Naive thymus-derived CD8-positive, alpha-beta T cell (primary cell): ENCODE results near the gene TNRC6A. TPM values are rescaled to one million over a fixed set of nuclear protein-coding genes. Genes with fewer than 3 reads are reported as not detected.

Source experiments
- ATAC-seq, 2 donors: fragments of 150-1000 bp; cut with Tn5 transposase in 1 of 2; sonication (Bioruptor Pico), chemical (Tn5 transposase) in 1 of 2; 1 replicate in 1 of 2; 2 replicates in 1 of 2; pipeline ENCODE4 v1.10.0; 2021; ENCODE audit warnings: mild to moderate bottlenecking in 2 of 2, moderate library complexity in 2 of 2
- POLR2A ChIA-PET: fragments of 350-600 bp; sonication (Branson Sonifier 250); formaldehyde crosslinking; loops from one replicate; lab custom pipeline; 2021; ENCODE audit warnings: antibody characterized with exemption; lab: Charles Lee
- DNase-seq, 10 donors: peaks; one replicate each; pipeline versions ENCODE4 v3.0.0 to v3.0.0-alpha.2; 2020 to 2022
- H3K27ac Mint-ChIP-seq, 10 donors: one replicate each; pipeline ENCODE4 v1.8.0; 2020 to 2022; ENCODE audit warnings: mild to moderate bottlenecking in 10 of 10, mixed read lengths in 10 of 10, moderate library complexity in 4 of 10, inconsistent platforms in 1 of 10
- H3K27me3 Mint-ChIP-seq, 5 donors: one replicate each; pipeline ENCODE4 v1.8.0; 2021 to 2022; ENCODE audit warnings: mixed read lengths in 5 of 5
- H3K36me3 Mint-ChIP-seq, 3 donors: one replicate each; pipeline ENCODE4 v1.8.0; 2020 to 2022; ENCODE audit warnings: mixed read lengths in 3 of 3, mild to moderate bottlenecking in 2 of 3, inconsistent platforms in 1 of 3
- H3K4me1 Mint-ChIP-seq, 4 donors: one replicate each; pipeline ENCODE4 v1.8.0; 2021 to 2022; ENCODE audit warnings: mixed read lengths in 4 of 4
- H3K4me3 Mint-ChIP-seq, 10 donors: one replicate each; pipeline ENCODE4 v1.8.0; 2020 to 2022; ENCODE audit warnings: mild to moderate bottlenecking in 10 of 10, mixed read lengths in 10 of 10, moderate library complexity in 6 of 10, inconsistent platforms in 1 of 10
- H3K9me3 Mint-ChIP-seq, 9 donors: one replicate each; pipeline ENCODE4 v1.8.0; 2020 to 2022; ENCODE audit warnings: mixed read lengths in 9 of 9, mild to moderate bottlenecking in 3 of 9, inconsistent platforms in 1 of 9, moderate library complexity in 1 of 9
- polyA plus RNA-seq, 3 donors: library from polyadenylated mRNA; unstranded; fragments of 300-500 nt; fragmentation: Illumina TruSeq; gene quantifications; one replicate each; pipeline ENCODE4 v1.2.3, GENCODE V29; 2021
- total RNA-seq, 8 experiments: library from RNA in 2 of 8; stranded (reverse) in 2 of 8; gene quantifications; one replicate each; pipeline ENCODE4 v1.2.3 and lab custom pipeline; 2021 to 2026

The TNRC6A gene
- total and polyA plus RNA-seq, 5 experiments from 2014 or later = 9.4 to 85.2 (median 12.9) TPM

DNA sequence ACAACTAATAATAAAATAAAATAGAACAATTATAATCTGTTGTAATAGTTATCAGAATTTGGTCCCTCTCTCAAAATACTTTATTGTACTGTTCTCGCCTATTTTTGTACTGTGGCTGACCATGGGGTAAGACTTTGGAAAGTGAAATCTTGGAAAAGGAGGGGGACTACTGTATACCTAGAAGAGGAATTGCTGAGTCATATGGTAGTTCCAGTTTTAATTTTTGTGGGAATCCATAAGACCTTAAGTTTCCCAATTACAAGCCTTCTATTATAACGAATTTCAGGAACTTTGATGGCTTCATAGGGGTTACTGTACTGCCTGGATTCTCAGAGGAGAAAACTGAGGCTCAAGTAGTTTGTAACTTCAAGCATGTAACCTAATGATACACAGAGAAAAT lies 35.5 kb downstream of the TNRC6A start:
- no peak for ATAC-seq
- POLR2A ChIA-PET = no interaction called here
- peaks cover 6 to 21% (median 10%) of the 10 kb centered on the region in 4 donors for H3K4me1 Mint-ChIP-seq
- DNase-seq = no peak
- H3K36me3 Mint-ChIP-seq = peaks cover 0 to 60% (median 2%) of the 10 kb centered on the region in 3 donors
- H3K27ac Mint-ChIP-seq = peak overlapping the region in 1 of 10 donors; percentile 52
- no peaks in the 10 kb centered on the region for H3K9me3 Mint-ChIP-seq
- no peak overlapping the region for H3K4me3 Mint-ChIP-seq
- no peaks in the 10 kb centered on the region for H3K27me3 Mint-ChIP-seq

DNA sequence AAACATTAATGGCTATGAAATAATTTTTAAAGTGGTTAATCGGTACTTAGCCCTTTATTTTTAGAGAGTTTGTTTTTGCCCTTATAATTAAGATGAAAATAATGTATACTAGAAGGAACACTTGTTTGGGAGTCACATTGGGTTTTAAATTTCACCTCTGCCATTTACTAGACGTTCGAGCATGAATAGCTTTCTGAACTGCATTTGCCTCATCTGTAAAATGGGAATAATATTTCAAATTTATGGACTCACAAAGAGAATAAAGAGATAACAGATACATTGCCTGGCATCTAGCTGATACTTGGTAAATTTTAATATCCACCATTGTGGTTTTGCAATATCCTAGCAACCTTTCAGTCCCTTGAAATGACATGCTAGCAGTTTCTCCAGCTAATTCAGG lies 36.6 kb downstream of the TNRC6A start:
- Mint-ChIP-seq H3K9me3 (no peaks in the 10 kb centered on the region), H3K36me3 (peaks cover 0 to 68% (median 2%) of the 10 kb centered on the region in 3 donors), H3K4me3 (no peak overlapping the region), H3K4me1 (peaks cover 13 to 29% (median 17%) of the 10 kb centered on the region in 4 donors), H3K27me3 (no peaks in the 10 kb centered on the region), H3K27ac (no peak overlapping the region)
- DNase-seq = no peak
- POLR2A ChIA-PET = interaction anchor here (1.3 kb wide), 1 partner anchor 36 kb away, joined by 5 read pairs; no protein-coding TSS in a partner anchor
- ATAC-seq = no peak

DNA sequence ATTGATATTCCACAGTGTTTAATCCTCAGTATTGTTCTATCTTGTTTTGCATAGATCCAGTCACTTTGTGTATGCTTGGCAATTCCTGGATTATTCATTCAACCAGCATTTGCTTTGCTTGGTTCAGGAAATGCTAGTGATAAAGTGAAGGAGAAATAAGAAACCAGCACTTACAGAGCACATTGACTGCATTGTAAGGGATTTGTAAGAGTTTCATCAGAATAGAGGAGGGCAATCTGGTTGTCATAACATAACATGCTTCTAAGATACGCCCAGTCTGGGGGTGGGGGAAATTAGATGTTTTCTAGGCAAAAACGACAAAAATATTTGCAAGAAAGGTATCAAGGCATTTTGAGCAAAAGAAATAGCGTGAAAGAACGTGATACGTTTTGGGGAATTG lies 40.4 kb downstream of the TNRC6A start:
- H3K9me3 Mint-ChIP-seq = peaks cover 0 to 2% (median 0%) of the 10 kb centered on the region in 9 donors
- peak overlapping the region in 7 of 10 donors; percentile 8 to 71 (median 46) for H3K27ac Mint-ChIP-seq
- no peak for ATAC-seq
- H3K36me3 Mint-ChIP-seq = peaks cover 0 to 62% (median 7%) of the 10 kb centered on the region in 3 donors
- no peak overlapping the region for H3K4me3 Mint-ChIP-seq
- no peak for DNase-seq
- no peaks in the 10 kb centered on the region for H3K27me3 Mint-ChIP-seq
- peaks cover 20 to 47% (median 31%) of the 10 kb centered on the region in 4 donors for H3K4me1 Mint-ChIP-seq
- POLR2A ChIA-PET = no interaction called here

DNA sequence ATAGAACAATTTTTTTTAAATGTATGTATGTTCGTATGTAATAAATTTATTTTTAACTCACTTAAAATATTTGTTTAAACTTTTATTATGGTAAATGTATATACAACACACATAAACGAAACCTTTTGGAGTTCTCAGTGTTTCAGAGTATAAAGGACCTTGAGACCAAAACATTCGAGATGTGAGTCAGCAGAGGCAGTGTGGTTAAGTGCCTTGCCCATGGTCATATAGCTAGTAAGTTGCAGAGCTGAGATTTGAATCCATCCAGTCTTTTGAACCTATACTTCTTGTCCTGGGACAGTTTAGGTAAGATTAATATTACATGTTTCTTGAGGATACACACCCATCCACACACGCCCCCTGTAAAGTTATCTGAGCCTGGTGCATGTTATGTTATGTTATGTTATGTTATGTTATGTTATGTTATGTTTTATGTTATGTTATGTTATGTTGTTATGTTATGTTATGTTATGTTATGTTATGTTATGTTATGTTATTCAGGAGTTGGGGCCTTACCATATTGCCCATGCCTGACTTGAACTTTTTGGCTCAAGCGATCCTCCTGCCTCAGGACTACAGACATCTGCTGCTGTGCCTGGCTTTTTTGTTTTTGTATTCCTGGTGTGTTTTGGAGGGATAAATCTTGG lies 41.8 kb downstream of the TNRC6A start:
- ATAC-seq (no peak), DNase-seq (no peak)
- H3K36me3 Mint-ChIP-seq = peaks cover 0 to 64% (median 7%) of the 10 kb centered on the region in 3 donors

DNA sequence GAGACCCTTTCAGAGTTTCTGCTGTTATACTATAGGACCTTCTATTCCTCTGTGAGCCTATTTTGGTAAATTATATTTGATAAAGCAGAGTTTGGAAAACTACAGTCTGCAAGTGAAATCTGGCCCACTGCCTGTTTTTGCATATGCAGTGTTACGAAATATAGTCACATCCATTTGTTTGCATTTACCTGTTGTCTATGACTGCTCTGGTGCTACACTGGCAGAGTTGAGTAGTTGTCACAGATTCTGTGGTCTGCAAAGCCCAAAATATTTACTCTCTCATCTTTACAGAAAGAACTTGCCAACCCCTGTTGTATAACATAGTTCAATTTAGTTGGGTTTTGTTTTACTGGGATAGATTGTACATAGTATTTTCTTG lies 42.3 kb downstream of the TNRC6A start:
- peaks cover 0 to 2% (median 0%) of the 10 kb centered on the region in 9 donors for H3K9me3 Mint-ChIP-seq
- peak overlapping the region in 5 of 10 donors; percentile 1 to 69 (median 49) for H3K27ac Mint-ChIP-seq
- POLR2A ChIA-PET = no interaction called here
- DNase-seq = no peak
- peaks cover 22 to 47% (median 34%) of the 10 kb centered on the region in 4 donors for H3K4me1 Mint-ChIP-seq
- H3K4me3 Mint-ChIP-seq = no peak overlapping the region
- H3K36me3 Mint-ChIP-seq = peaks cover 0 to 65% (median 6%) of the 10 kb centered on the region in 3 donors
- ATAC-seq = no peak
- no peaks in the 10 kb centered on the region for H3K27me3 Mint-ChIP-seq

More for the DNA sequence above, 41.8 kb downstream of the TNRC6A start:
- Mint-ChIP-seq H3K27ac (peak overlapping the region in 6 of 10 donors; percentile 6 to 69 (median 38)), H3K4me3 (no peak overlapping the region), H3K4me1 (peaks cover 22 to 47% (median 35%) of the 10 kb centered on the region in 4 donors), H3K27me3 (no peaks in the 10 kb centered on the region), H3K9me3 (peaks cover 0 to 2% (median 0%) of the 10 kb centered on the region in 9 donors)
- POLR2A ChIA-PET = no interaction called here

DNA sequence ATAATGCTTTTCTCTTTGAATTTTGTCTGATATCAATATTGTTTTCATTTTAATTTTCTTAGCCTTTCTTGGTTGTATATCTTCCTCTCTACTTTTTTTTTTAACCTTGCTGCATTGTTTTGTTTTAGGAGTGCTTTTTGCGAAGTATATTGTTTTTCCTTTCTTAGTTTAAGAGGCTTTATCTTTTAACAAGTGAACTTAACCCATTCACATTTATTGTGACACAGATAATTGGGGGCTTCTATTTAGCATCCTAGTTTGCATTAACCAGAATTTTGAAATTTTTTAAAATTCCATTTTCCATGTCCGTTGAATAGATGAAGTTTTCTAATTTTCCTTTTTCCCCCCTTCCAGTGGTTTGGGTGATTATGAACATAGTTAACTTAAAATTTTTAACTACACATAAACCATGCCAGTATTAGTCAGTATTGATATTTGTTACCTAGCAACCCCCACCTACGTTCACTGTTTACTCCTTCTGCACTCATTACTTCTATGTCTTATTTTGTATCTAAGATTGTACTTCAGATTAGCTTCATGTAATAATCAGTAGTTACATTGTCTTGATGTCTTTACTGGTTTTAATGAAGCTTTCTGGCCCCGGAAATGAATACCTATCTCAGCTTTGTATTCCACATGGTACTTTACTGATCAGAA lies 44.4 kb downstream of the TNRC6A start:
- peaks cover 0 to 2% (median 0%) of the 10 kb centered on the region in 9 donors for H3K9me3 Mint-ChIP-seq
- peaks cover 0 to 79% (median 8%) of the 10 kb centered on the region in 3 donors for H3K36me3 Mint-ChIP-seq
- peak overlapping the region in 7 of 10 donors; percentile 34 to 78 (median 49) for H3K27ac Mint-ChIP-seq
- no peak overlapping the region for H3K4me3 Mint-ChIP-seq
- ATAC-seq = no peak
- no peak for DNase-seq
- no peaks in the 10 kb centered on the region for H3K27me3 Mint-ChIP-seq
- POLR2A ChIA-PET = no interaction called here
- H3K4me1 Mint-ChIP-seq = peaks cover 21 to 44% (median 37%) of the 10 kb centered on the region in 4 donors

DNA sequence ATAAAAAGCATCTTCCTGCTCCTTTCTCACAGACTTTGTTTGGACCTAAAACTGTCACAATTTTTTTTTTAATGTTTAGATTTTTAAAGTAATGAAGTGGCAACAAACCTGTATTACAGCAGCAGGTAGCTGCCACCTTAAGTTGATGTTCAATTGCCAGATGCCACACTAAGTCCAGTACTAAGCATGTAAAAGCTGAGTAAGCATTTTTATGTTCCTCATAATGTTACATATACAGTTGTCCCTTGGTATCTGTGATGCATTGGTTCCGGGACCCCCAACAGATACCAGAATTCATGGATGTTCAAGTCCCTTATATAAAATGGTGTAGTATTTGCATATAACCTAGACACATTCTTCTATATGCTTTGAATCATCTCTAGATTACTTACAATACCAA lies 45.1 kb downstream of the TNRC6A start:
- H3K27ac Mint-ChIP-seq = peak overlapping the region in 7 of 10 donors; percentile 14 to 78 (median 45)
- peaks cover 0 to 2% (median 0%) of the 10 kb centered on the region in 9 donors for H3K9me3 Mint-ChIP-seq
- no peak overlapping the region for H3K4me3 Mint-ChIP-seq
- no peaks in the 10 kb centered on the region for H3K27me3 Mint-ChIP-seq
- ATAC-seq (no peak), DNase-seq (no peak)
- POLR2A ChIA-PET = no interaction called here
- peaks cover 0 to 84% (median 10%) of the 10 kb centered on the region in 3 donors for H3K36me3 Mint-ChIP-seq
- peaks cover 23 to 38% (median 36%) of the 10 kb centered on the region in 4 donors for H3K4me1 Mint-ChIP-seq

DNA sequence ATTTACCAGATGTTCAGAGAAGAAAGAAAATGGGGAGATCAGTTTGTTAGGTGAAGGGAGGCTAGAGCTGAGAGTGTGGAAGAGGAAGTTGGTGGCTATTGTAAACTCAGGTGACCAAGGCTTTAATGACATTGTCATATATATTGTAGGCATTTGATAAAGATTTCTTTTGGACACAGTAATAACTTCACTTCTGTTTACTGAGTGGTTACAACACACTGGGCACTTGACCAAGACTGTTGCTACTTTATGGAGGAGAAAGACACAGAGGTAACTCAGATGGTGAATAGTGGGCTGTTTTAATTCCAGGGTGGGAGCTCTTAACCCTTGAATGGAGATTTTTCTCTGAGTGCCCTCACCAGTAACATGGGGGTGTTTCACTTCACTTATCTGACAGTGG lies 46.0 kb downstream of the TNRC6A start:
- ATAC-seq = no peak
- no peaks in the 10 kb centered on the region for H3K27me3 Mint-ChIP-seq
- H3K36me3 Mint-ChIP-seq = peaks cover 0 to 85% (median 18%) of the 10 kb centered on the region in 3 donors
- DNase-seq = no peak
- peak overlapping the region in 9 of 10 donors; percentile 14 to 67 (median 37) for H3K27ac Mint-ChIP-seq
- POLR2A ChIA-PET = no interaction called here
- H3K9me3 Mint-ChIP-seq = peaks cover 0 to 2% (median 0%) of the 10 kb centered on the region in 9 donors
- H3K4me1 Mint-ChIP-seq = peaks cover 16 to 30% (median 26%) of the 10 kb centered on the region in 4 donors
- H3K4me3 Mint-ChIP-seq = no peak overlapping the region

DNA sequence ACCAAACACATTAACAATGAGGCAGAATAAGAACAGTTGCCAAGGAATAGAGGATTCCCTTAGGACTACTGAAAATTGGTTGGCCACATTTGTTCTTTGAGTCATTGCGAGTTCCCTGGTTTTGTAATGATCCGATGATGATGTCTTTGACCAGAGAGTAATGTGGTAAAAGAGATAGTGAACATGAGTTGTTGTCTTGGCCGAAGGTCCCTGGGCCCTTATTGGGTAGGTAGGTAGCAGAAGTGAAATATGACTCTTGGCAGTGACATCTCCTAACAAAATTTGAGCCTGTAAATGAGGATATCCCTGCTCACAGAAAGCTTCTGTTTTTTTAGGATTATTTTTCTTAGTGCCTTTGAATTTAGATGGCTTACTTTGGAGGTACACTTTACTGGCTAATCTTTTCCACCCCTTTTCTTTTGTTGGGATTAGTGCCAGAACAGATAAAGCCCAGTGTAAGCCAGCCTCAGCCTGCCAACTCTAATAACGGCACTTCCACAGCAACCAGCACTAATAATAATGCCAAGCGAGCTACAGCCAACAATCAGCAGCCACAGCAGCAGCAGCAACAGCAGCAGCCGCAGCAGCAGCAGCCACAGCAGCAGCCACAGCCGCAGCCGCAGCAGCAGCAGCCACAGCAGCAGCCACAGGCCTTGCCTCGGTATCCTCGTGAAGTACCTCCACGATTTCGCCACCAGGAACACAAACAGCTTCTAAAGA lies 47.2 kb downstream of the TNRC6A start:
- H3K27ac Mint-ChIP-seq = peak overlapping the region in 7 of 10 donors; percentile 16 to 75 (median 45)
- peaks cover 0 to 2% (median 0%) of the 10 kb centered on the region in 9 donors for H3K9me3 Mint-ChIP-seq
- POLR2A ChIA-PET = no interaction called here
- H3K4me1 Mint-ChIP-seq = peaks cover 14 to 27% (median 25%) of the 10 kb centered on the region in 4 donors
- H3K27me3 Mint-ChIP-seq = no peaks in the 10 kb centered on the region
- ATAC-seq (no peak), DNase-seq (no peak)
- peaks cover 0 to 90% (median 25%) of the 10 kb centered on the region in 3 donors for H3K36me3 Mint-ChIP-seq
- H3K4me3 Mint-ChIP-seq = no peak overlapping the region

DNA sequence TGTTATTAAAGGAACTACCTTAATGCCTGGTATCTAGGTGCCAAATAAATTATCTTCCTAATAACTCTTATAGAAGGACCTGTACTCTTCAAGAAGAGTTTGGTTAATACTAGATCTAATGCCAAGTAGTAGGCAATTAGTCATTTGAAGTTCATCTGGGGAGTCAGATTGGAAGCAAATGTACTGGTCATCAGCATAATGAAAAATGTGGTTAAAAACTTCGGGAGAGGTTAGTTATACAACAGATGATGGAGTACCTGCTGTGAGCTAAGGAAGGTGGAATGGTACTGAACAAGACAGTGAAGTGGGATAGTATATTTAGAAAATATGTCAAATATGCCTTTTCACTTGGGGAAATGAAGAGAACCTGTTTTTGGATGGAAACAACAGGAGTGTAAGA lies 49.2 kb downstream of the TNRC6A start:
- POLR2A ChIA-PET = no interaction called here
- H3K4me3 Mint-ChIP-seq = no peak overlapping the region
- DNase-seq (no peak), ATAC-seq (no peak)
- peaks cover 8 to 32% (median 14%) of the 10 kb centered on the region in 4 donors for H3K4me1 Mint-ChIP-seq
- H3K27me3 Mint-ChIP-seq = no peaks in the 10 kb centered on the region
- H3K36me3 Mint-ChIP-seq = peaks cover 0 to 92% (median 34%) of the 10 kb centered on the region in 3 donors
- peak overlapping the region in 5 of 10 donors; percentile 4 to 87 (median 24) for H3K27ac Mint-ChIP-seq
- H3K9me3 Mint-ChIP-seq = peaks cover 0 to under 1% (median 0%) of the 10 kb centered on the region in 9 donors

DNA sequence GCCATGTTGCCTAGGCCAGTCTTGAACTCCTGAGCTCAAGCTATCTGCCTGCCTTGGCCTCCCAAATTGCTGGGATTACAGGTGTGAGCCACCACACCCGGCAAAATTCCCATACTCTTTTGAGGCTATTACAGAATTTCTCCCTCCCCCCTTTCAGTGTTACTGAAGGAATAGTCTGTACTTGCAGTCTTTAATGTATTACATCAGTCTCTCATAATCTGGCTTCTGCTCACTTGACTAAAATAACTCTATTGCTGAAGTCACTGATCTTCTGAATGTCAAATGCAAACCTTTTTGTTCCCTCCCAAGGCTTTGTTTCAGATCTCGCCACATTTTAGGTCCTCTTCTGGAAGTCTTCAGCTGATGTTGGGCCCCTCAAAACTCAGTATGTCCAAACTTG lies 51.8 kb downstream of the TNRC6A start:
- ATAC-seq (no peak), DNase-seq (no peak)
- peaks cover 0 to 92% (median 34%) of the 10 kb centered on the region in 3 donors for H3K36me3 Mint-ChIP-seq
- H3K4me3 Mint-ChIP-seq = no peak overlapping the region
- no peaks in the 10 kb centered on the region for H3K9me3 Mint-ChIP-seq
- H3K27ac Mint-ChIP-seq = peak overlapping the region in 3 of 10 donors; percentile 2 to 10 (median 6)
- H3K27me3 Mint-ChIP-seq = no peaks in the 10 kb centered on the region
- POLR2A ChIA-PET = no interaction called here
- peaks cover 0 to 19% (median 10%) of the 10 kb centered on the region in 4 donors for H3K4me1 Mint-ChIP-seq

DNA sequence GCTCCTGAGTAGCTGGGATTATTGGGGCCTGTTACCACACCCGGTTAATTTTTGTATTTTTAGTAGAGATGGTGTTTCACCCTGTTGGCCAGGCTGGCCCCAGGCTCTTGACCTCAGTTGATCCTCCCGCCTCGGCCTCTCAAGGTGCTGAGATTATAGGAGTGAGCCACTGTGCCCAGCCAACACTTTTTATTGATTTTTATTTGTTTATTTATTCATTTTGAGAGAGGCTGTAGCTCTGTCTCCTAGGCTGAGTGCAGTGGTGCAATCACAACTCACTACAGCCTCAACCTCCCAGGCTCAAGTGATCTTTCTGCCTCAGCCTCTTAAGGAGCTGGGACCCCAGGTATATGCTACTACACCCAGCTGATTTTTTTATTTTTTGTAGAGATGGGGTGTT lies 54.7 kb downstream of the TNRC6A start:
- peak overlapping the region in 2 of 10 donors; percentile 3 to 35 for H3K27ac Mint-ChIP-seq
- ATAC-seq (no peak), DNase-seq (no peak)
- no peak overlapping the region for H3K4me3 Mint-ChIP-seq
- POLR2A ChIA-PET = no interaction called here
- H3K36me3 Mint-ChIP-seq = peaks cover 0 to 91% (median 33%) of the 10 kb centered on the region in 3 donors
- H3K4me1 Mint-ChIP-seq = peaks cover 0 to 18% (median 8%) of the 10 kb centered on the region in 4 donors
- no peaks in the 10 kb centered on the region for H3K9me3 Mint-ChIP-seq
- H3K27me3 Mint-ChIP-seq = no peaks in the 10 kb centered on the region
